Activated CD4-positive, alpha-beta T cell treated with anti-CD3 and anti-CD28 coated beads, Interleukin-2, amount 50 U/mL, for 48 hours (primary cell): ENCODE results near the gene SULF2.

Experiments used
- DNase-seq, 2 experiments: peaks; one replicate each; pipeline ENCODE4 v3.0.0-alpha.2; 2020

SULF2 gene

GRCh38 chr20:47706345-47706744 lies 78.9 kb downstream of the SULF2 start:
- no peak for DNase-seq

- no peak for DNase-seq
Observed at GRCh38 chr20:47705497-47705856, 79.8 kb downstream of the SULF2 start.

- DNase-seq, result no peak
Observed at GRCh38 chr20:47704746-47705496, 80.4 kb downstream of the SULF2 start.

GRCh38 chr20:47703748-47704147 lies 81.5 kb downstream of the SULF2 start:
- DNase-seq, result no peak

GRCh38 chr20:47701612-47702011 lies 83.7 kb downstream of the SULF2 start:
- no peak for DNase-seq

GRCh38 chr20:47700327-47700726 lies 85.0 kb downstream of the SULF2 start:
- DNase-seq, result no peak

GRCh38 chr20:47699818-47700217 lies 85.5 kb downstream of the SULF2 start:
- DNase-seq, result no peak

- no peak for DNase-seq
Observed at GRCh38 chr20:47698142-47698541, 87.1 kb downstream of the SULF2 start.

- no peak for DNase-seq
Observed at GRCh38 chr20:47696856-47697255, 88.4 kb downstream of the SULF2 start.

GRCh38 chr20:47694021-47694818 lies 91.1 kb downstream of the SULF2 start:
- no peak for DNase-seq

GRCh38 chr20:47691625-47692024 lies 93.7 kb downstream of the SULF2 start:
- no peak for DNase-seq

- no peak for DNase-seq
Observed at GRCh38 chr20:47689731-47690130, 95.5 kb downstream of the SULF2 start.

GRCh38 chr20:47688385-47689381 lies 96.6 kb downstream of the SULF2 start:
- no peak for DNase-seq

- DNase-seq, result no peak
Observed at GRCh38 chr20:47687095-47687987, 97.9 kb downstream of the SULF2 start.

GRCh38 chr20:47686545-47686944 lies 98.7 kb downstream of the SULF2 start:
- no peak for DNase-seq

- DNase-seq, result no peak
Observed at GRCh38 chr20:47684306-47685080, 100.8 kb downstream of the SULF2 start.

GRCh38 chr20:47682916-47683315 lies 102.4 kb downstream of the SULF2 start:
- no peak for DNase-seq

- no peak for DNase-seq
Observed at GRCh38 chr20:47682028-47682783, 103.1 kb downstream of the SULF2 start.

- no peak for DNase-seq
Observed at GRCh38 chr20:47680804-47681529, 104.3 kb downstream of the SULF2 start.

- no peak for DNase-seq
Observed at GRCh38 chr20:47679462-47679861, 105.8 kb downstream of the SULF2 start.
